ENCODE results near the gene MYLK. TPM values are rescaled to one million over a fixed set of nuclear protein-coding genes. Genes with fewer than 3 reads are reported as not detected.
A peak's percentile ranks its signal among the peaks of the same experiment; 100 is the strongest.

MYLK gene
- total RNA-seq, 1 donor, result 807 TPM

DNA sequence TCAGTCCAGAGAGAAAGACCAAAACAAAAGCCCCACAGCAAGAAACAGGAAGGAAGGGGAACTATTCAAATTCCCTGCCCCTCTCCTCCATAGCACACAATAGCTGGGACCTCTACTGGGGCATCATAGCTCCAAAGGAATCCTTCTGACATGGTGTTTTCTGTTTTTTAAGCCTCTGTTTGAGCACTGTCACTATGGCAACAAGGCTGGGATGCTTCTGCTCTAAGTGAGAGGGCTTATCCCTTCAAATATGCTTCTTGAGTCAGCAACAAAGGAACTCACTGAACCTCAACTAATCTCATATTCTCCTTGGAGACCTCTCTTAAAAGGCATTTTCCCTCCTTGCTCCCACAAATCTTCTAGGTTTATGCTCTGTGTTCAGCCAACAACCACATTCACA is 40.5 kb downstream of the MYLK start:
- H3K4me3 ChIP-seq (ENCODE audit: low read depth, low read length), result no peak overlapping the region
- DNase-seq (ENCODE audit: low read depth), result peak; percentile 51
- TF ChIP-seq, protein P1, sequence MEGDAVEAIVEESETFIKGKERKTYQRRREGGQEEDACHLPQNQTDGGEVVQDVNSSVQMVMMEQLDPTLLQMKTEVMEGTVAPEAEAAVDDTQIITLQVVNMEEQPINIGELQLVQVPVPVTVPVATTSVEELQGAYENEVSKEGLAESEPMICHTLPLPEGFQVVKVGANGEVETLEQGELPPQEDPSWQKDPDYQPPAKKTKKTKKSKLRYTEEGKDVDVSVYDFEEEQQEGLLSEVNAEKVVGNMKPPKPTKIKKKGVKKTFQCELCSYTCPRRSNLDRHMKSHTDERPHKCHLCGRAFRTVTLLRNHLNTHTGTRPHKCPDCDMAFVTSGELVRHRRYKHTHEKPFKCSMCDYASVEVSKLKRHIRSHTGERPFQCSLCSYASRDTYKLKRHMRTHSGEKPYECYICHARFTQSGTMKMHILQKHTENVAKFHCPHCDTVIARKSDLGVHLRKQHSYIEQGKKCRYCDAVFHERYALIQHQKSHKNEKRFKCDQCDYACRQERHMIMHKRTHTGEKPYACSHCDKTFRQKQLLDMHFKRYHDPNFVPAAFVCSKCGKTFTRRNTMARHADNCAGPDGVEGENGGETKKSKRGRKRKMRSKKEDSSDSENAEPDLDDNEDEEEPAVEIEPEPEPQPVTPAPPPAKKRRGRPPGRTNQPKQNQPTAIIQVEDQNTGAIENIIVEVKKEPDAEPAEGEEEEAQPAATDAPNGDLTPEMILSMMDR (IDR thresholded peaks at IDR 0.05; ENCODE audit: insufficient read depth, low read depth, low read length), result no peak

DNA sequence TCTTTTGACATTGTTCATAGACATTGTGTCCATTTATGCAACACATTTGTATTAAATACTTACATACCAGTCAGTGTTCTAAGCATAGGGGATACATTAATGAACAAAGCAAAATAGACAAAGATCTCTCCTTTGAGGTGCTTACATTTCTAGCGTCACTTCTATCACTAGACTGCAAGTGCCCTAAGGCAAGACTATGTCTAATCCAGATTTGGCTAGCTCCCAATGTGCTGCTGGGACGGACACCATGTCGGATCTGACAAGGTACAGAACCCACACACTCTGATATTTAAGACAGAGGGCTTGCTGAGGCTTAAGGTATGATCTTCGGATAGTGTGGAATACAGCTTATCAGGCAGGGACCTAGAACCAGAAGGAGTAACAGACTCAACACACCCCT is 41.4 kb downstream of the MYLK start:
- TF ChIP-seq, protein P1 (IDR thresholded peaks at IDR 0.05; ENCODE audit: insufficient read depth, low read depth, low read length), result no peak
- DNase-seq (ENCODE audit: low read depth), result no peak
- no peak overlapping the region for H3K4me3 ChIP-seq (ENCODE audit: low read depth, low read length)

DNA sequence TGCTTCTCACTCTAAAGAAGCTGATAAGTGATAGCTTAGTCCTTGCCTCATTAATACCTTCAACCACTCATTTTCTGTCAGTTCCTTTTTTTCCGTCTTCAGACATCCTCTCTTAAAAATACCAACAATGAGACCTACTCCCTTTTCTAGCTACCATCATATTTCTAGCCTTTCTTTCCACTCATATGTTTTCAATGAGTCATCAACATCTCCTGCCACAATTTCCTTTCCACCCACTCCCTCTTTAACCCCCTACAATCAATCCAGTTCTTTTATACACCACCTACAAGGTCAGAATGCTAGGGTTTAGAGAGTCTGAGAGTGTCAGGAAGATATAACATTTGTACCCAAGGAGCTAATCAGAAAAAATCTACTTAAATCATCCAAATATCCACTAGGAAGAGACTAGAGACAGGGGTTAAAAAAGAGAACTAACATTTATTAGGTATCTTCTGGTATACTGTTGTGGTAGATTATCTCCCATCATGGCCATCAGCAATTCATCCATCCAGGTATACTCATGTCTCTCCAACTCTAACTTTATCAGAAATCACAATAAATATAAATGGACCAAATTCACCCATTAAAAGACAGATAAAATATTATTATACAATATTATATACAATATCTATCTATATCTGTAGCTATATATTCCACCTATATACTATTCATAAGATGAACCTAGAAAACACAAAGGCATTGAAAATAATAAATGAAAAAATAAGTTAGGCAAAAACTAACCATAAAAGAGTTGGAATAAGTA is 42.5 kb downstream of the MYLK start:
- H3K4me3 ChIP-seq (ENCODE audit: low read depth, low read length), result no peak overlapping the region
- TF ChIP-seq, protein P1 (IDR thresholded peaks at IDR 0.05; ENCODE audit: insufficient read depth, low read depth, low read length), result no peak
- DNase-seq (ENCODE audit: low read depth), result no peak

DNA sequence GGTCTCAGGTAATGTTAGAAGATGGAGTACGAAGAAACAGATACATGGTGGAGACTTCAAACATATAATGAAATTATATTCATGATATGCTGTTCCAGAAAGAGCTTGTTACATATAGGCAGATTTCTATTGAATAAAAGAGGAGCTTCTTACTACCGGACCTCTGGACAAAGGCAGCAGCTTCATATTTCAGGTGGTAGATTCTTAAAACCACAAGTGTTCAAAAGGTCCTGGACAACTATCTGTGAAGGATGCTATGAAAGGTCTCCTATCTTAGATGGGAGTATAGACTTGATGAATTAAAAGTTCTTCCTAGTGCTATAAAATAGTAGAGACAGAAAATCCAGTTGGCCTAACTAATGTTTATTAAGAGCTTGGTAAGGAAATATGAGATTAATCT is 43.2 kb downstream of the MYLK start:
- H3K4me3 ChIP-seq (ENCODE audit: low read depth, low read length), result no peak overlapping the region
- TF ChIP-seq, protein P1 (IDR thresholded peaks at IDR 0.05; ENCODE audit: insufficient read depth, low read depth, low read length), result no peak
- DNase-seq (ENCODE audit: low read depth), result no peak

DNA sequence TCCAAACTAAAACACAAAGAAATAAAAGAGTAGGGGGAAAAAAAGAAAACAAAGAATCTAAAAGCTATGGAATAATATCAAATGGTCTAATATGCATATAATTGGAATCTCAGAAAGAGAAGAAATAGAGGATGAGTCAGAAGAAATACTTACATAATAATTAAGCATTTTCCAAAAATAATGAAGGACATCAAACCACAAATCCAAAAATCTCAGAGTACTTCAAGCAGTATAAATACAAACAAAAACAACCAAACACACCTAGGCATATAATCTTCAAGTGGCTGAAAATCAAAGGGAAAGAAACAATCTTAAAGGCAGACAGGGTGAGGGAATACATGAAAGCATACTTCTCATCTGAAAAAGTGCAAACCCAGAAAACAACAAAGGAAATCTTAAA is 46.3 kb downstream of the MYLK start:
- TF ChIP-seq, protein P1 (IDR thresholded peaks at IDR 0.05; ENCODE audit: insufficient read depth, low read depth, low read length), result no peak
- DNase-seq (ENCODE audit: low read depth), result no peak
- no peak overlapping the region for H3K4me3 ChIP-seq (ENCODE audit: low read depth, low read length)

DNA sequence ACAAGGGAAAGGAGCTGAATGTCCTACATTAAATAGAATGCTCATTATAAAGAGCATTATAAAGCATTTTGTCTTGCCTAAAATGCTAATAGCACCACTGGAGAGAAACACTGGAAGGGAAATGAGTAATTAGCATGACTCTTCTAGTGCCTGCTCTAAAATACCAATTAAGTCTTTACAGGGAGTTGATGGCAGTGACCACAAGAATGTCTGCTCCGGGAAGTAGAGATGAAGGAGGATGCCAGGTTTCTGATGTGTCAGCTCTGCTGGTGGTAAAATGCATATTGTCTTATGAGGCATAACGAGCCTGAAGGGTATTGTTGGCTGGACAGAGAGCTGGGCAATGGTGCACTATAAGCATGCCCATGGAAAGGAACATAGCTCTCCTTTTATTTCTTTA is 49.5 kb downstream of the MYLK start:
- TF ChIP-seq, protein P1 (IDR thresholded peaks at IDR 0.05; ENCODE audit: insufficient read depth, low read depth, low read length), result no peak
- no peak overlapping the region for H3K4me3 ChIP-seq (ENCODE audit: low read depth, low read length)
- peak; percentile 72 for DNase-seq (ENCODE audit: low read depth)

DNA sequence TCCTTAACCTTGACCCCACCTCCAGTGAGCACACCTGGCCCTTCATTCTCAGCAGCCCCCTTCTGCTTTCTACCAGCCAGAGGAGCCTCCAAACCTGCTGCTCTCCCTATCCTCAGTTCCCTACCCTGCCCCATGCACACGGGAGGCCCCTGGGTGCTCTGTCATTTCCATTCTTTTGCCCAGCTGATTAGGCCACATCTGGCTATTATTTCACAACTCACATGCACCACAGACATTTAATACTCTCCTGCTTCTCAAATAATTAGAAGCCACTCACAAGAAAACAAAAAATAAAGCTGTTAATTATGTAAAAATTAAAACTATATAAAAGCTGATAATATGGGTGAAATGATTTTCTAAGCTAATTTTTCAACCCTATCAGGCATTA is 50.7 kb downstream of the MYLK start:
- TF ChIP-seq, protein P1 (IDR thresholded peaks at IDR 0.05; ENCODE audit: insufficient read depth, low read depth, low read length), result no peak
- DNase-seq (ENCODE audit: low read depth), result peak; percentile 50
- no peak overlapping the region for H3K4me3 ChIP-seq (ENCODE audit: low read depth, low read length)
